CD14-positive monocyte (primary cell): ENCODE results near the gene ST3GAL3. TPM values are rescaled to one million over a fixed set of nuclear protein-coding genes. Genes with fewer than 3 reads are reported as not detected.

Source experiments
- DNase-seq, 3 donors: peaks; one replicate each; pipeline ENCODE4 v3.0.0-alpha.2; 2011 to 2022
- H2AFZ ChIP-seq: 2 replicates; pipeline ENCODE4 v1.6.0; 2012; ENCODE audit warnings: mild to moderate bottlenecking, low read depth, low read length, inconsistent platforms; ENCODE audit not compliant: insufficient read depth, poor library complexity, severe bottlenecking
- H3K27ac ChIP-seq, 2 donors: 1 replicate in 1 of 2; 2 replicates in 1 of 2; pipeline ENCODE4 v1.5.1; 2012 to 2013; ENCODE audit warnings: low read length in 2 of 2, control low read depth in 1 of 2, inconsistent platforms in 1 of 2, low read depth in 1 of 2, mild to moderate bottlenecking in 1 of 2
- H3K27me3 ChIP-seq, 2 donors: one replicate each; pipeline versions ENCODE4 v1.6.0 to v1.6.1; 2011 to 2013; ENCODE audit warnings: low read length in 2 of 2; ENCODE audit not compliant: control insufficient read depth in 2 of 2, insufficient read depth in 2 of 2
- H3K36me3 ChIP-seq, 2 donors: replicated peaks in 1 of 2; 1 replicate in 1 of 2; 2 replicates in 1 of 2; pipeline versions ENCODE4 v1.5.1 to v1.6.1; 2012 to 2013; ENCODE audit warnings: low read length in 2 of 2, control low read depth in 1 of 2, inconsistent platforms in 1 of 2, mild to moderate bottlenecking in 1 of 2; ENCODE audit not compliant: insufficient read depth in 2 of 2, control insufficient read depth in 1 of 2
- H3K4me1 ChIP-seq, 2 donors: 1 replicate in 1 of 2; 2 replicates in 1 of 2; pipeline versions ENCODE4 v1.5.1 to v1.6.1; 2012 to 2013; ENCODE audit warnings: low read length in 2 of 2, control low read depth in 1 of 2, inconsistent platforms in 1 of 2, mild to moderate bottlenecking in 1 of 2, moderate library complexity in 1 of 2; ENCODE audit not compliant: insufficient read depth in 2 of 2, control insufficient read depth in 1 of 2
- H3K4me2 ChIP-seq: replicated peaks from 2 replicates; pipeline ENCODE3; 2012; ENCODE audit warnings: low read length, moderate library complexity, mild to moderate bottlenecking; ENCODE audit not compliant: poor library complexity, severe bottlenecking; ENCODE audit errors: extremely low read depth
- H3K4me3 ChIP-seq, 3 experiments: fragments of 200-600 bp in 1 of 3; sonication (generic) in 1 of 3; replicated peaks in 1 of 3; 1 replicate in 2 of 3; 2 replicates in 1 of 3; pipeline ENCODE4 v1.5.1; 2011 to 2013; ENCODE audit warnings: low read length in 3 of 3, mild to moderate bottlenecking in 3 of 3, control low read depth in 2 of 3, low read depth in 2 of 3, inconsistent platforms in 1 of 3, moderate library complexity in 1 of 3
- H3K79me2 ChIP-seq: 2 replicates; pipeline ENCODE4 v1.6.0; 2012; ENCODE audit warnings: mild to moderate bottlenecking, control low read depth, inconsistent platforms, low read length, moderate library complexity; ENCODE audit not compliant: insufficient read depth
- H3K9ac ChIP-seq: 2 replicates; pipeline ENCODE4 v1.6.0; 2017; ENCODE audit warnings: low read length, mild to moderate bottlenecking; ENCODE audit not compliant: insufficient read depth, poor library complexity, severe bottlenecking
- H3K9me3 ChIP-seq, 2 donors: replicated peaks in 1 of 2; 1 replicate in 1 of 2; 2 replicates in 1 of 2; pipeline versions ENCODE4 v1.5.1 to v1.6.1; 2012 to 2013; ENCODE audit warnings: low read length in 2 of 2, control low read depth in 1 of 2; ENCODE audit not compliant: control insufficient read depth in 1 of 2, insufficient read depth in 1 of 2
- H4K20me1 ChIP-seq: 2 replicates; pipeline ENCODE4 v1.6.0; 2012; ENCODE audit warnings: mild to moderate bottlenecking, low read length, control low read depth, moderate library complexity; ENCODE audit not compliant: insufficient read depth
- H3K27ac Mint-ChIP-seq, 7 donors: one replicate each; pipeline ENCODE4 v1.8.0; 2020; ENCODE audit warnings: mild to moderate bottlenecking in 7 of 7, mixed read lengths in 7 of 7, moderate library complexity in 6 of 7, inconsistent platforms in 2 of 7
- H3K27me3 Mint-ChIP-seq, 3 donors: one replicate each; pipeline ENCODE4 v1.8.0; 2021 to 2022; ENCODE audit warnings: low read depth in 3 of 3, mild to moderate bottlenecking in 3 of 3, mixed read lengths in 3 of 3, moderate library complexity in 3 of 3, inconsistent platforms in 1 of 3
- H3K36me3 Mint-ChIP-seq, 2 donors: one replicate each; pipeline ENCODE4 v1.8.0; 2020; ENCODE audit warnings: mixed read lengths in 2 of 2, inconsistent platforms in 1 of 2, mild to moderate bottlenecking in 1 of 2
- H3K4me1 Mint-ChIP-seq: one replicate; pipeline ENCODE4 v1.8.0; 2020; ENCODE audit warnings: mild to moderate bottlenecking, mixed read lengths
- H3K4me3 Mint-ChIP-seq, 2 donors: one replicate each; pipeline ENCODE4 v1.8.0; 2020; ENCODE audit warnings: mild to moderate bottlenecking in 2 of 2, mixed read lengths in 2 of 2, moderate library complexity in 1 of 2
- H3K9me3 Mint-ChIP-seq, 7 donors: one replicate each; pipeline ENCODE4 v1.8.0; 2020 to 2022; ENCODE audit warnings: mixed read lengths in 7 of 7, mild to moderate bottlenecking in 6 of 7, moderate library complexity in 6 of 7, inconsistent platforms in 2 of 7
- CTCF ChIP-seq: fragments of 200-600 bp; IDR thresholded peaks from one replicate; pipeline ENCODE4 v1.8.0; 2022; ENCODE audit warnings: antibody characterized with exemption, mild to moderate bottlenecking
- WGBS: methylation state at CpG from one replicate; pipeline ENCODE4 v1.1.5; 2013; ENCODE audit warnings: missing lambda C conversion rate; ENCODE audit not compliant: insufficient coverage; 5-methylcytosine and 5-hydroxymethylcytosine counted together
- intact Hi-C, 2 donors: fragments of 100-400 bp; cut with micrococcal nuclease; formaldehyde crosslinking; loops; one replicate each; pipeline versions ENCODE4 v1.15.0 to v1.15.1; 2023
- polyA plus RNA-seq, 3 donors: library from polyadenylated mRNA; depleted of rRNA in 1 of 3; unstranded in 2 of 3; stranded (reverse) in 1 of 3; fragments of 300-500 nt in 2 of 3; fragments of >200 nt in 1 of 3; fragmentation: Illumina TruSeq in 2 of 3; gene quantifications; 1 replicate in 2 of 3; 2 replicates in 1 of 3; pipeline ENCODE4 v1.2.3, GENCODE V29; 2012 to 2021

ST3GAL3 gene
- polyA plus RNA-seq, 3 donors, result 1.6 to 4.5 (median 2.1) TPM

DNA sequence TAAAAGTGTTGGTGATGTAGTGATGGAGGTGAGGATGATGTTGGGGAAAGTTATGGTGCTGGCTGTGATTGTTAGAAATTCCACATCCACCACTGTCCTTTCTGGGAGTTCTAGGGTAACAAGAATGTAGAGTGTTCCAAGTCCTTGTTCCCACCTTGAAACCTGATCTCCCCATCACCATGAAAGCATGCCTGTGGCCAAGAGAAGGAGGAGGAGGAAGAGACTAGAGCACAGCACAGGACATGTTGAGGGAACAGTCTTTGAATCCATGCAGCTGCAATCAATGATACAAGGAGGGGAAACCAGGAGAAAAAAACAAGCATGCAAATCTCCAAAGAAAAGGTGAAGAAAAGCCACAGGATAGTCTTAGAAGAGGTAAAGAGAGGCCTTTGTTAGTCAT lies 180.4 kb downstream of the ST3GAL3 start:
- Histone ChIP-seq H3K27ac (no peak overlapping the region), H3K4me3 (no peak overlapping the region), H4K20me1 (no peaks in the 10 kb centered on the region), H3K79me2 (no peaks in the 10 kb centered on the region), H3K4me1 (no peaks in the 10 kb centered on the region), H3K27me3 (no peaks in the 10 kb centered on the region), H2AFZ (no peak overlapping the region), H3K9me3 (no peaks in the 10 kb centered on the region), H3K36me3 (no peaks in the 10 kb centered on the region), H3K9ac (no peak overlapping the region), H3K4me2 (no peak overlapping the region)
- H3K4me3 Mint-ChIP-seq, result no peak overlapping the region
- H3K4me1 Mint-ChIP-seq, result peaks cover 4% of the 10 kb centered on the region
- DNase-seq, result no peak
- no peak overlapping the region for H3K27ac Mint-ChIP-seq
- H3K36me3 Mint-ChIP-seq, result peaks cover 4 to 7% of the 10 kb centered on the region in 2 donors
- intact Hi-C loops, result no loop called here
- TF ChIP-seq CTCF, result no peak
- no peaks in the 10 kb centered on the region for H3K9me3 Mint-ChIP-seq
- H3K27me3 Mint-ChIP-seq, result peaks cover 0 to 2% (median 0%) of the 10 kb centered on the region in 3 donors

GRCh38 chr1:43890815-43891214 lies 183.5 kb downstream of the ST3GAL3 start:
- Histone ChIP-seq H3K27ac (no peak overlapping the region), H3K36me3 (peaks cover 9 to 22% of the 10 kb centered on the region in 2 donors), H3K9ac (no peak overlapping the region), H3K27me3 (no peaks in the 10 kb centered on the region), H3K4me3 (no peak overlapping the region), H3K79me2 (no peaks in the 10 kb centered on the region), H3K9me3 (no peaks in the 10 kb centered on the region), H4K20me1 (no peaks in the 10 kb centered on the region), H2AFZ (no peak overlapping the region), H3K4me2 (no peak overlapping the region), H3K4me1 (no peaks in the 10 kb centered on the region)
- 97% methylated on average over 3 of the region's 5 CpGs for WGBS
- TF ChIP-seq CTCF, result no peak
- H3K36me3 Mint-ChIP-seq, result peaks cover 19 to 21% of the 10 kb centered on the region in 2 donors
- H3K9me3 Mint-ChIP-seq, result no peaks in the 10 kb centered on the region
- no peak overlapping the region for H3K27ac Mint-ChIP-seq
- no peak for DNase-seq
- intact Hi-C loops, result no loop called here
- no peaks in the 10 kb centered on the region for H3K27me3 Mint-ChIP-seq
- H3K4me3 Mint-ChIP-seq, result no peak overlapping the region
- no peaks in the 10 kb centered on the region for H3K4me1 Mint-ChIP-seq
